ENCODE measurements around the gene MOCS1. TPM values are rescaled to one million over a fixed set of nuclear protein-coding genes. Genes with fewer than 3 reads are reported as not detected.

Gene MOCS1
- total and polyA plus RNA-seq, 4 donors: 6.7 to 36.2 (median 29.2) TPM

GRCh38 chr6:39952167-39952566 is 17.9 kb upstream of the MOCS1 start:
- Histone ChIP-seq H3K27ac (ENCODE audit: low read depth in 1 of 2, low read length in 2 of 2) (no peak overlapping the region), H3K9me3 (ENCODE audit: control insufficient read depth in 4 of 4, low read length in 3 of 4) (no peaks in the 10 kb centered on the region), H3K9ac (ENCODE audit: low read depth in 1 of 2, low read length in 2 of 2) (no peak overlapping the region), H3K36me3 (ENCODE audit: control insufficient read depth in 4 of 4, insufficient read depth in 3 of 4, low read depth in 1 of 4, low read length in 3 of 4) (no peaks in the 10 kb centered on the region), H3K4me1 (ENCODE audit: control insufficient read depth in 4 of 4, insufficient read depth in 4 of 4, low read length in 3 of 4) (peaks cover 8 to 18% (median 12%) of the 10 kb centered on the region in 4 donors), H3K4me3 (ENCODE audit: low read depth in 1 of 3, low read length in 3 of 3) (no peak overlapping the region), H3K27me3 (ENCODE audit: control insufficient read depth in 4 of 4, insufficient read depth in 4 of 4, low read length in 3 of 4) (no peaks in the 10 kb centered on the region)
- no peak for TF ChIP-seq JUND (IDR thresholded peaks at IDR 0.05)
- no peak for TF ChIP-seq HNF4G (IDR thresholded peaks at IDR 0.05)
- peak; percentile 44 for TF ChIP-seq NR2F2 (IDR thresholded peaks at IDR 0.05)
- no peak for TF ChIP-seq MAX (IDR thresholded peaks at IDR 0.05)
- no peak for TF ChIP-seq EGR1 (IDR thresholded peaks at IDR 0.05; ENCODE audit: low read depth in 2 of 2)
- 71% methylated on average over 4 of the region's 4 CpGs for WGBS
- DNase-seq (ENCODE audit: low spot score): no peak

DNA sequence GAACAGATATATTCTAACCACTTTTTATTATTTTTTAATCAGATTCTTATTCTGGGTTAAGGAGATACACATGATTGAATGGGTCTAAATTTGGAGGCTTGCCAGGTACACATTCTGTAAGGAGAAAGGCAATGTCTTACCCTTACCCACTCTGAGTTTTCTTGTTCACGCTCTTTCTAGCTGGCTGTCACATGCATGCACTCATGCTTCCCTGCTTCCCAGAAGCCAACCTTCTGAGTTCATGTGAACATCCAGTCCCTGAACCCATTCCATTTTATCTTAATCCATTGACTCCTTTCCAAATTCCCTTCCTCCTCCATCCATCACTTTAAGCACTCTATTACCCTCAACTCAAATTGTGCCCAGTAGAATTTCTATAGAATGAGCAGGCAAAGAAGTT is 17.5 kb upstream of the MOCS1 start:
- Histone ChIP-seq H3K27me3 (ENCODE audit: control insufficient read depth in 4 of 4, insufficient read depth in 4 of 4, low read length in 3 of 4) (no peaks in the 10 kb centered on the region), H3K9me3 (ENCODE audit: control insufficient read depth in 4 of 4, low read length in 3 of 4) (no peaks in the 10 kb centered on the region), H3K4me1 (ENCODE audit: control insufficient read depth in 4 of 4, insufficient read depth in 4 of 4, low read length in 3 of 4) (peaks cover 8 to 18% (median 12%) of the 10 kb centered on the region in 4 donors), H3K4me3 (ENCODE audit: low read depth in 1 of 3, low read length in 3 of 3) (no peak overlapping the region), H3K27ac (ENCODE audit: low read depth in 1 of 2, low read length in 2 of 2) (no peak overlapping the region), H3K9ac (ENCODE audit: low read depth in 1 of 2, low read length in 2 of 2) (no peak overlapping the region), H3K36me3 (ENCODE audit: control insufficient read depth in 4 of 4, insufficient read depth in 3 of 4, low read depth in 1 of 4, low read length in 3 of 4) (no peaks in the 10 kb centered on the region)
- TF ChIP-seq FOXA2 (IDR thresholded peaks at IDR 0.05): no peak
- TF ChIP-seq TAF1 (conservative IDR thresholded peaks at IDR 0.05): no peak
- peak; percentile 56 for TF ChIP-seq NR2F2 (IDR thresholded peaks at IDR 0.05)
- peak in 1 of 2 donors; percentile 23 for TF ChIP-seq RXRA (IDR thresholded peaks at IDR 0.05)
- 83% methylated on average over 1 of the region's 1 CpG for WGBS
- no peak for DNase-seq (ENCODE audit: low spot score)

DNA sequence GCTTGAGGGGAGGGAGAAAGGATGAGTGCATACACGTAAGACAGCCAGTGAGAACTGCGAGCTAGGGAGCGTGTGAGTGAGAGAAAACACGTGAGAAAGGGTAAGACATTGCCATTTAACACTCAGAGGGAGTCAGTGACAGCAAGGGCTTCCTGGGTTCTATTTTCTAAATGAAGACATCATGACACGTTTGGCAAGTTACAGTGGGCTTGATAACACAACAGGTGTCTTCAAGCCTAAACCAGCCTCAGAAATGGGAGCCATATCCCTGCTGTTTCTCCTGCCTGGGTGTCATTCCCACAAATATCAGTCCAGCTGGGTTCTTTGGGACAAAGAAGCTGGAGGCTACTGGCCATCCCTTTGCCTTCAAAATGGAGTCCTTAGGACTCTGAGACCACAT is 16.9 kb upstream of the MOCS1 start:
- H3K36me3 ChIP-seq (ENCODE audit: control insufficient read depth in 4 of 4, insufficient read depth in 3 of 4, low read depth in 1 of 4, low read length in 3 of 4): no peaks in the 10 kb centered on the region
- H3K9ac ChIP-seq (ENCODE audit: low read depth in 1 of 2, low read length in 2 of 2): no peak overlapping the region
- H3K9me3 ChIP-seq (ENCODE audit: control insufficient read depth in 4 of 4, low read length in 3 of 4): no peaks in the 10 kb centered on the region
- WGBS: 93% methylated on average over 5 of the region's 5 CpGs
- no peak for TF ChIP-seq FOXA2 (IDR thresholded peaks at IDR 0.05)
- TF ChIP-seq, protein P1, sequence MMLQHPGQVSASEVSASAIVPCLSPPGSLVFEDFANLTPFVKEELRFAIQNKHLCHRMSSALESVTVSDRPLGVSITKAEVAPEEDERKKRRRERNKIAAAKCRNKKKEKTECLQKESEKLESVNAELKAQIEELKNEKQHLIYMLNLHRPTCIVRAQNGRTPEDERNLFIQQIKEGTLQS (IDR thresholded peaks at IDR 0.05): no peak
- no peak for TF ChIP-seq SP1 (IDR thresholded peaks at IDR 0.05)
- TF ChIP-seq JUND (IDR thresholded peaks at IDR 0.05): no peak
- no peak for TF ChIP-seq HNF4G (IDR thresholded peaks at IDR 0.05)
- TF ChIP-seq TAF1 (conservative IDR thresholded peaks at IDR 0.05): no peak
- TF ChIP-seq HNF4A (conservative IDR thresholded peaks at IDR 0.05): no peak
- TF ChIP-seq RAD21 (IDR thresholded peaks at IDR 0.05): no peak
- no peak for TF ChIP-seq REST (IDR thresholded peaks at IDR 0.05)
- TF ChIP-seq NR2F2 (IDR thresholded peaks at IDR 0.05): no peak
- TF ChIP-seq, protein P2, sequence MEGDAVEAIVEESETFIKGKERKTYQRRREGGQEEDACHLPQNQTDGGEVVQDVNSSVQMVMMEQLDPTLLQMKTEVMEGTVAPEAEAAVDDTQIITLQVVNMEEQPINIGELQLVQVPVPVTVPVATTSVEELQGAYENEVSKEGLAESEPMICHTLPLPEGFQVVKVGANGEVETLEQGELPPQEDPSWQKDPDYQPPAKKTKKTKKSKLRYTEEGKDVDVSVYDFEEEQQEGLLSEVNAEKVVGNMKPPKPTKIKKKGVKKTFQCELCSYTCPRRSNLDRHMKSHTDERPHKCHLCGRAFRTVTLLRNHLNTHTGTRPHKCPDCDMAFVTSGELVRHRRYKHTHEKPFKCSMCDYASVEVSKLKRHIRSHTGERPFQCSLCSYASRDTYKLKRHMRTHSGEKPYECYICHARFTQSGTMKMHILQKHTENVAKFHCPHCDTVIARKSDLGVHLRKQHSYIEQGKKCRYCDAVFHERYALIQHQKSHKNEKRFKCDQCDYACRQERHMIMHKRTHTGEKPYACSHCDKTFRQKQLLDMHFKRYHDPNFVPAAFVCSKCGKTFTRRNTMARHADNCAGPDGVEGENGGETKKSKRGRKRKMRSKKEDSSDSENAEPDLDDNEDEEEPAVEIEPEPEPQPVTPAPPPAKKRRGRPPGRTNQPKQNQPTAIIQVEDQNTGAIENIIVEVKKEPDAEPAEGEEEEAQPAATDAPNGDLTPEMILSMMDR (IDR thresholded peaks at IDR 0.05; ENCODE audit: low read depth, low read length, missing input control): no peak
- TF ChIP-seq FOXA1 (IDR thresholded peaks at IDR 0.05): no peak
- TF ChIP-seq EGR1 (IDR thresholded peaks at IDR 0.05; ENCODE audit: low read depth in 2 of 2): no peak
- TF ChIP-seq RXRA (IDR thresholded peaks at IDR 0.05): no peak
- TF ChIP-seq ZBTB33 (IDR thresholded peaks at IDR 0.05): no peak
- no peak for TF ChIP-seq MAX (IDR thresholded peaks at IDR 0.05)
- TF ChIP-seq YY1 (IDR thresholded peaks at IDR 0.05): no peak
- no peak for TF ChIP-seq GABPA (IDR thresholded peaks at IDR 0.05 in 1 of 2, conservative IDR thresholded peaks at IDR 0.05 in 1 of 2)
- H3K4me1 ChIP-seq (ENCODE audit: control insufficient read depth in 4 of 4, insufficient read depth in 4 of 4, low read length in 3 of 4): peaks cover 8 to 18% (median 12%) of the 10 kb centered on the region in 4 donors
- H3K4me3 ChIP-seq (ENCODE audit: low read depth in 1 of 3, low read length in 3 of 3): no peak overlapping the region
- no peak overlapping the region for H3K27ac ChIP-seq (ENCODE audit: low read depth in 1 of 2, low read length in 2 of 2)
- DNase-seq (ENCODE audit: low spot score): no peak
- no peaks in the 10 kb centered on the region for H3K27me3 ChIP-seq (ENCODE audit: control insufficient read depth in 4 of 4, insufficient read depth in 4 of 4, low read length in 3 of 4)

Measured in liver (tissue), 9 donors.